GM21528 (cell line): ENCODE measurements around the gene GTPBP10.

Source experiments
- ATAC-seq: cut with Tn5 transposase; IDR thresholded peaks from one replicate; pipeline ENCODE4 v1.9.1; 2021; ENCODE audit warnings: mild to moderate bottlenecking, moderate library complexity; ENCODE audit not compliant: unreplicated experiment, low FRiP score

Gene GTPBP10

DNA sequence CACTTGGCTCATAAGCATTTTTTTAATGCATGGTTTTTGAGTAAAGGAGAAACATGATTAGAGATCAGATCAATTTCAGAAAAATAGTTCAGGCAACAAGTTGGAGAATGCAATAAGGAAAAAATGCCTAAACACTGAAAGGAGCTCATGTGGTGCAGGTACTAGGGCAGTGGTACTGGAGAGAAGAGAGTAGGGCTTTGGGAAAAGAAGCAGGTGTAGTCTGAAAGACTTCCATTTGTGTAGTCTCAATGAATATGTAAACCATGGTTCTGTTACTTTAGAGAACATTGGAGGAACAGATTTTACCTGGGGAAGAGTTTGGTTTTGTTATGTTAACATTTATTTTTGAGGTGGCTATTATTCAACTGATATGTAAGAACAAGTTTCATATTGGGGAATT is 5.5 kb downstream of the GTPBP10 start:
- ATAC-seq, result no peak

DNA sequence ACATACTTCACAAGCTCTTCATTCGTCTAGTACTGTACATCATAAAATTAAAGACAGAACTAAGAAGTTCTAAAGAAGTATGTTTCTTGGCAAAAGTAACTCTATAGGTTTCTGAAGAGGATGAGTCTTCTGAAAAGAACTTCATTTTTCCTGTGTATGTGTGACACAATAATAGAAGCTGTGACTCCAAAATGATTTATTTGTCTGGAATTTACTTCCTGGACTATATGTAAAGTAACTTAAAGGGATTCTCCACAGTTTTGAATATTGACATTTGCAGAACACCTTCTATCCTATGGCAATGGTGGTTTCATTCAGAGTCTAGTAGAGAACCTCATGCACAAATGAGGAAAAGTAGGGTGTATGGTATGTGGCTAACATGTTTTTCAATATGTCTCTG is 36.9 kb downstream of the GTPBP10 start:
- no peak for ATAC-seq

DNA sequence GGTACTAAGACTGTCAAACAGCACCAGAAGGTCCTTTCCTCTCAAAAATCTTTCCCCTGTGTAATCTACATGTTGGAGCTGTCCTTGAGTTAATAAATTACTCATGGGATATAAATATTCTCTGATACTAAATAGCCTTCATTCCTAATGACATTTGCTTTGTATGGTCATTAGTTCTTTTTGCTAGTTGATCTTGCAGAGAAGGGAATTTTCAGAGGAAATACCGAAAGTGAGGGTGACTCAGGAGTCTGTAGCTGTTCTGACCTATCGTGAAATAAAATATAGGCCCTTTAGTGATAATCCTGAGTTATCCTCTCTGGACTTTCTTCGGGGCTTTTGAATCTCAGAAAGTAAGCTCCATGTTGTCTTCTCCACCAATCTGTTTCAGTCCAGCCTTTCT is 37.3 kb downstream of the GTPBP10 start:
- ATAC-seq, result no peak

DNA sequence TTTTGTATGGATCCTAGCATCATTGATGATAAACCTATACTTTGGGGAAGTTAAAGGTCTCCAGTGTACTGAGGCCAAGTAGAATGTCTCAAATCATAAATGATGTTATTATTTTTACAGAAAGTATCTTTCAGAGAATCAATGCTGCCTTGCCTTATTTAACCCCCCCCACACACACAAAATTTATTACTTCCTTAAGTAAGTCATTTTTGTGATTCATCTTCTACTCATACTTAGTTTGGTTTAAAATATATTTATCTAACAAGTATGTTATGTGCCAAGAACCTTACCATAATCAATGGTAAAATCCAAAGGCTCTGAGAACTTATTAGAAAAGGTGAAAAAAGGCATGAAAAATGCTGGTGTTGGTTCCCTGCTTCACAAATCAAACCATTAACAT is 37.9 kb downstream of the GTPBP10 start:
- no peak for ATAC-seq

DNA sequence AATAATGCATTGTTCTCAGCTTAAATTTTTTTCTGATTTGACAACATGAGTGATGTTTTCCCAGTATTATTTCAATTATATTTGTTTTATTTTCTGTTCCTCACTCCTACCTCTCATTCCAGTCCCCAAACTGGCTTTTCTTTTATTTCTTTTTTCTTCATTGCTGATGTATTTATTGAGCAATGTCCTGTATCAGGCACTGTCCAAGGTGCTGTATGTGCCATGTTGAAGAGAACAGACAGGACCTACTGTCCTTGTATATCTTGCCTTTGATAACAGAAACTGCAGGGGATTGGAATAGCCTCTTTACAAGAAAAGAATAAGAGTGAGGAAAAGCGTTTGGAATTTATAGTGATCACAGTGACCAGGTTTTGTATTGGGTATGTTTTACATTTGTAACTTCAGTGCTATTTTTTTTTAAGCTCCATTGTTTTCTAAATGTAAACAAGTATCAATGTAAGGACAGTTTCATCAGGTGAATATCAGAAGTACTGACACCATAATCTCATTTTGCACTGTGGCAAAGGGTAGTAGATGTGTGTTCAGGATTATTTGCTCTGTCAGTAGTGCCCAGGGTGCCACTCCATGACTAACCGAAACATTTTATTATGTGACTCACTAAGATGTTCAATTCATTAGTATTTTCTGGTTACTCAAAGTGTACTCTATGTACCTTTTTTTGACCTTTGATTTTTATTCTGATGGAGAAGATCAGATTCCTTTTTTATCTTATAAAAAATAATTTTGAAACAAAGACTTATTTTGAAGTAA is 41.1 kb downstream of the GTPBP10 start:
- ATAC-seq, result no peak

DNA sequence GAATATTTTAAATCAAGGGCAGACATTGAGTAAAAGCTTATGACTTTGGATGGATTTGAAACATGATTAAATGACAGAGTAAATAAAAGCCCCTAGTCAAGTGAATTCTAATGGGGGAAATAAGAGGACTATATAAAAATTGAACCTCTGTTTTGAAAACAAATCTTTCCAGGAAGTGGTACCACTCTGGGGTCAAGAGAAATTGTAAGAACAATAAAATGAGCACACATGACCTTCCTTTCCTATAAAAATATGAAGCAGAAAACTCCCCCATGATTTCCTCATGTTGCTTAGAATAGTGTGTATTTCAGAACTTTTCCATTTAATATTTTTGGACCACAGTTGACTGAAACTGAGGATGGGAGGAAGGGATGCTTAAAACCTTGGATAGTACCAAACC is 44.4 kb downstream of the GTPBP10 start:
- ATAC-seq, result no peak

DNA sequence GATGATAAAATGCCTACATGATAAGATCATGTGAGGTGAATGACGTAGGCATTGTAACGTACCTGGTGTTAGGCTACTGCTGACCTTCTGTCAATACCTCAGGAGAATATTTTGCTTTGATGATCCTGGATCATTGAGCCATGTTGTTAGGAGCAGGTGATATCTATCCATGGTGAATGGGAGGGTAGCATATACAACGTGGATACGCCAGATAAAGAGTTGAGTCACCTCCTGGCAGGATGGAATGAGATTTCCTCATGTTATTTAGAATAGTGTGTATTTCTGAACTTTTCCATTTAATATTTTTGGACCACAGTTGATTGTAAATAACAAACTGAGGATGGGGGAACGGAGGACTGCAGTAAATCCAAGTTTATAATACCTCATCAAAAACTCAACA is 45.0 kb downstream of the GTPBP10 start:
- ATAC-seq, result no peak

DNA sequence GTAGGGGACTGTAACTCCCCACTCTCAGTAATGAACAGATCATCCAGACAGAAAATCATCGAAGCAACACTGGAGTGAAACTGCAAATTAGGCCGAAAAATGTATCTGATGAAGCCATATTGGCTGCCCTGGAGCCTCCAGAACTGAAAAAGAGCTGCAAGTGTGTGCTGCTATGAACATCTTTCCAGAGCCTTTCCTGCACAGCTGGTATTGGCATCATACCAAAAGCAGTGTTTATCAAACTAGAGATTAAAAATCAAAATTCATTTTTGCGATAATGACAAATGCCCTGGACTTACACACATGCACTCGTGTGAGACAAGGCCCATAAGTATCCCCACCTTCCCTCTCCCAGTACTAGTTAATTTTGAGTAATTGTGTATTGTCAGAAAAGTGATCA is 49.9 kb downstream of the GTPBP10 start:
- ATAC-seq, result no peak

DNA sequence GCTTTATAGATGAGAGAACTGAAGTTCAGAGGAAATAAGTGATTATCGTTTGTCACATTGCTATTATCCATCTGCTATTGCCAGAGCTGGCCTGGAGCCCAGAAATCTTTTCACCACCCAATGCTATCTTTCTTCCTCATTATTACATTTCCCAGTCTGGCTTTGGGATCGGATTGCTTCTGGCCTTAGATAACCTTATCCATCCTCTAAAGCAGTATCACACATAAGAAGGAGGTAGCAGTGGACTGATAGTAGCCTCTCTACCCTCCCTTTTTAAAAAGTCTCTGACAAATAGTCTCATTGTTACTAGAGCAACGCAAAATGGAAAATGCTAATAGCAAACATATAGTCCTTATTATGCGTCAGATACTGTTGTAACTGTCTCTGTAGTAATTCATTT is 55.5 kb downstream of the GTPBP10 start:
- ATAC-seq, result no peak

DNA sequence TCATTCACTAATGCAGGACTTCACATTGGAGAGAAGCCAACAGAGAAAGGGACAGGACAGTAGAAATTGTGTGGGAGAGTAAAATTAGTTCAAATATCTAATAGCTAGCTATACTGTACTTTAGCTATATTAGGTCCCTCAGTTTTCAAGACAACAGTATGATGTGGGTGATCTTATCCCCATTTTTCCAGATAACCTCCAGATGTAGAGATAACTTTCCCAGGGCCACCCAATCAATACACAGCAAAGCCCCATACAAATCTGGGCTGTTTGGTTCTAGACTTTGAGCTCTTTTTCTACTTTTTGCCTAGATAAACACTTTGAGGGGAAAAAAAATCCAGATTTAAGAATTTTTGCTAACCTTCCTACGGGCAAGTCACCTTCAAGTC is 56.3 kb downstream of the GTPBP10 start:
- ATAC-seq, result no peak

DNA sequence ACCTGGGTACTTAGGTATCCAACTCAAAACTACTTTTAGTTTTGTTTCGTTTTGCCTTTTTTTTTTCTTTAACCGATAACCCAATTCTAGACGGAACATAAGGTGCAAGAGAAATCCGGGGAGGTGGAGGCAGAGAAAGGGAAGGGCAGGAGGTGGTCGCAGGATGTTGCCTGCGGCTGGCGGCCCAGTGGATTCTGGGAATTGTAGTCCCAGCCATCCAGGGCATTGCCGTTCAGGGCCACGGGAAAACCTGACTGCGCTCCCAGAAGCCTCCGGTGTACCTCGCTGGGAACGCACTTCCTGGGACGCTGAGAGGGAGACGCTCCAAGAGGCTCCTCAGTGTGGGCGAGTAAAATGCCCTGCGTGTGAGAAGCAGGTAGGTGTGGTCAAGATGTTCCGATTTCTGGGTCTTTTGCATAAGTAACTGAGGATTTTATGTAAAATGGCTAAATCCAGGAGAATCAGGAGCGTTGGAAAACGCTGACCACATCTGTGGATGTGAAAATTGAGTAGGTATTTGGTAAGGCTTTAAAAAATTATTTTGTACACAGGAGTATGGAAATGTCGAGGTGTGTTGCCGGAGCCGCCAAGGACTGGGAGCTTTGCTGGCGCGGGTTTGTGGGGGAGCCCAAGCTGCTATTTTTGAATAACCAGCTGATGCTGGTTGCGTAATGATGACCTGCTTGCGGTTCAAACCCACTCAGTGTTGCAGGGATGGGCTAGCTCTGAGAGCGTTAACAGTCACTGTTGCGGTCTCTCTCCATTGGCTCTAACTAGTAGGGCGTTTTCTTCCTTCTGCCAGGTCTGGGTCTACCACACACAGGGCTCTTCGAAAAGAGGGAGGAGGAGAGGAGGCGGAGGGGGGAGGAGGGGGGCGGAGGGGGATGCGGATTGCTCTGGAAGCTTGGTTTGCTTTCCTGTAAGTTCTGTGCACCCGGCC is 56.9 kb downstream of the GTPBP10 start, which contains the start of gene CLDN12:
Gene CLDN12 (plus strand): TSS at position 288 of the 940 bp plus-strand sequence. CDS start 9,216 bp downstream, outside the sequence.
- peak; percentile 97 for ATAC-seq

DNA sequence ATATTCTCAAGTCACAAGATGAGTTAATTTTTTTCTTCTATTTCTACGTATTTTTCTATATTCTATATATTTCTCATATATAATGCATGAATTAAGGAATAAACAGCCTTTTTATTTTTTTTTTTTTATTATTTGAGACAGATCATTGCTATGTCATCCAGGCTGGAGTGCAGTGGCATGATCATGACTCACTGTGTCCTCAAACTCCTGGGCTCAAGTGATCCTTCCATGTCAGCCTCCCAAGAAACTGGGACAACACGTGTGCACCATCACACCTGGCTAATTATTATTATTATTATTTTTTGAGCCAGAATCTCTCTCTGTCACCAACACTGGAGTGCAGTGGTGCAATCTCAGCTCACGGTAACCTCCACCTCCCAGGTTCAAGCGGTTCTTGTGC is 58.3 kb downstream of the GTPBP10 start:
- no peak for ATAC-seq

DNA sequence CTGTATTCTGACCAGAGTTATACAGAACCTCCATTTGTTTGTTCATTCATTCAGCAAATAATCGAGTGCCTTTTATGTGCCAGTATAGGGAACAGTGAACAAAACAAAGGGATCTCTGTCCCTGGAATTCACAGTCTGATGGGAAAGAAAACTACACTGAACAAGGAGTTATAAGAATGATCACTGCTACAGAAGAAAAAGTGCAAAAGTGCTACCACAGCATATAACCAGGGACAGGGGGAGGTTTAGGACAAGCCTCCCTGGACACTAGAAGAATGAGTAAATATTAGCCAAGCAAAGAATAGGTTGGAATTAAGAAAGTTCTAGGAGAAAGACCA is 60.9 kb downstream of the GTPBP10 start:
- ATAC-seq, result no peak

DNA sequence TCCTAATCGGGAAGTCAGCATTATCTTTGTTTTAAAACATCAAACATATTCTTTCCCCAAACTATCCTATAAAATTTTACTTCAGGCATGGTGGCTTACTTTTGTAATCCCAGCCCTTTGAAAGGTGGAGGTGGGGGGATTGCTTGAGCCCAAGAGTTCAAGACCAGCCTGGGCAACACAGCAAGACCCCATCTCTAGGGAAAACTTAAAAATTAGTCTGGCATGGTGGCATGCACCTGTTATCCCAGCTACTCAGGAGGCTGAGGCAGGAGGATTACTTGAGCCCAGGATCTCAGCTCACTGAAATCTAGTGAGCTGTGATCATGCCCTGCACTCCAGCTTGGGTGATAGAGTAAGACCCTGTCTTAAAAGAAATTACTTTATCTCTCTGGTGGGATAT is 61.6 kb downstream of the GTPBP10 start:
- ATAC-seq, result no peak

DNA sequence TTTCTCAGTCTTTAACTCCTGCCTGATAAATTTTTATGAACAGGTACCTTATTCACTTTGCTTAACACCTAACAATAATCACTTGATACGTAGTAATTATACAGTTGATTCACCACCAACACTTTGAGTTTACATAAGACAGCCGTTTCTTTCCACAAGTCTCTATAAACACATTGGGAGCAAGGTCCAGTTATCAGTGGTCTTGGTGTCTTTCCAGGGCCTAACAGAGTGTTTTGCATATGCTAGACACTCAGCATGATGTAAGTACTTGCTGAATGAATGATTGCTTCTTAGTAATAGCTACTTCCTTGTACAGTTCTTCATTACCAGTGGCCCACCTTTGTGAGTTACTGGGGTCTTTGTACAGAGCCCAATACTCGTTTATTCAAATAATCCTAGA is 63.2 kb downstream of the GTPBP10 start:
- no peak for ATAC-seq

DNA sequence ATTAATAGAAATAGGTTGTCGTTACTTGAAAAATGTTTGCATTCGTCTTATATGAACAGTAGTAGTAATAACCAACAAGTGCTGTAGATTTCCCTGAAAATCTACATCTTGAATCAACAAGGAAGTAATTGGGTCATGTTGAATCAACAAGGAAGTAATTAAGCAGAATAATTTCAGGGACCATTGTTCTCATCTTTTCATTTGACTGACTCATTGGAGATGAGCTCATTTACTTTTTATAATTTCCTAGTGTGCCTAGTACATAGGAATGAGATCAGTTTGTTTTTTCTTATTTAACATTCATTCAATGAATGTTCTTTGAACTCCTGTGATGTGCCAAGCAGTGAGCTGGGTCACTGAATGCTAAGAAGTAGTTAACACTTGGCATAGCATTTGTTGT is 65.0 kb downstream of the GTPBP10 start:
- ATAC-seq, result no peak

DNA sequence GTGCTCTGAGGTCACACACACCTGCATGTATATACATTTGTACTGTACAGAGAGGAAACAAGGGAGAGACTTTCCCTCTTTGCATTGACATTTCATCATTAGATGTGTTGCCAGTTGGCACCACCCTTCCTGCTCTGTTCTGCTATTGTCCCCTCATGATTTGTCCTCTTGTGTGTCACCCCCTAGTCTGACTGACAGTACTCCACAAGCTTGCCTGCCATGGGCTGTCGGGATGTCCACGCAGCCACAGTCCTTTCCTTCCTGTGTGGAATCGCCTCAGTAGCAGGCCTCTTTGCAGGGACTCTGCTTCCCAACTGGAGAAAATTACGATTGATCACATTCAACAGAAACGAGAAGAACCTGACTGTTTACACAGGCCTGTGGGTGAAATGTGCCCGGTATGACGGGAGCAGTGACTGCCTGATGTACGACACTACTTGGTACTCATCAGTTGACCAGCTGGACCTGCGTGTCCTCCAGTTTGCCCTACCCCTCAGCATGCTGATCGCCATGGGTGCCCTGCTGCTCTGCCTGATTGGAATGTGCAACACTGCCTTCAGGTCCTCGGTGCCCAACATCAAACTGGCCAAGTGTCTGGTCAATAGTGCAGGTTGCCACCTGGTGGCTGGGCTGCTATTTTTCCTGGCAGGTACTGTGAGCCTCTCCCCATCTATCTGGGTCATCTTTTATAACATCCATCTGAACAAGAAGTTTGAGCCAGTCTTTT is 66.1 kb downstream of the GTPBP10 start:
- no peak for ATAC-seq

DNA sequence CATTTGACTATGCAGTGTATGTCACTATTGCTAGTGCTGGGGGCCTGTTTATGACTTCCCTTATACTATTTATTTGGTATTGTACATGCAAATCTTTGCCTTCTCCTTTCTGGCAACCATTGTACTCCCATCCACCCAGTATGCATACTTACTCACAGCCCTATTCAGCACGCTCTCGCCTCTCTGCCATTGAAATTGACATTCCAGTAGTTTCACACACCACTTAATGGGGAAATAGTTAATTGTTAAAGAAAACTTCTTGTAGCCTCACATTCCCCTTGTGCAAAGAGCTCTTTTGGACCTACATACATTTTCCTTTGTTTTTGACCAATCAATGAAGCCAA is 66.6 kb downstream of the GTPBP10 start:
- ATAC-seq, result no peak

DNA sequence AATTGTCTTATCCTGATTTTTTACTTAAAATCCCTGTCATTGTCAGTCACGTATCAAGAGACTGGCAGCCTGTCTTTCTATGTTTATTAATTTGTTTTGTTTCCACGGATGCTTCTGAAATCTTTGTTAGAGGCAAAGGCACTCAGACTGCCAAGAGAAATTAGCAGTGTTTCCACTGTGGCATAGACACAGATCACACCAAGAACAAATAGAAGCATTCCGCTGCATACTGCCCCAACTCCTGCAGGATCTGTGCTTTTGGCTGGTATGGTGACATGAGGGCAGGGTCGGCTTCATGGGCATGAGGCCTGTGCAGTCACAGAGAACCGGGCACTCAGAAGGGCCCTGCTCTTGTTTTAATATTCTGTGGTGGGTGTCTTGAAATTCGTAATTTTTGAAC is 75.1 kb downstream of the GTPBP10 start:
- no peak for ATAC-seq

DNA sequence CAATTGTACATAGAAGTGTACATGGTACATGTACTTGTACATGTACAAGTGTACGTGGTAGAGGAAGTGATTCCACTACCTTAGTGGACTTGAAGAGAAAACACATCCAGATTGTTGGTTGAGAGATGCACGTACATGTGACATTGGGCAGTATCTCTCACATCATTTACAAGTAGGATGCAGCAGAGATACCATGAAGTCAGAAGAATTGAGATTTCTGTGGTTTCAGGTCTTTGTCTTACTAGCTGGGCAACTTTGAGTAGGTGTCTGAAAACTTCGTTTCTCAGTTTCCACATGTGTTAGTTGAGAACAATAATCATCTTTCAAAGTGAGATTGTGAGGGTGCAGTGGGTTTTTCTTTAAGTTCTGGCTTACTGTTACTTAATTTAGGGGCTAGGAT is 78.2 kb downstream of the GTPBP10 start:
- peak; percentile 92 for ATAC-seq

DNA sequence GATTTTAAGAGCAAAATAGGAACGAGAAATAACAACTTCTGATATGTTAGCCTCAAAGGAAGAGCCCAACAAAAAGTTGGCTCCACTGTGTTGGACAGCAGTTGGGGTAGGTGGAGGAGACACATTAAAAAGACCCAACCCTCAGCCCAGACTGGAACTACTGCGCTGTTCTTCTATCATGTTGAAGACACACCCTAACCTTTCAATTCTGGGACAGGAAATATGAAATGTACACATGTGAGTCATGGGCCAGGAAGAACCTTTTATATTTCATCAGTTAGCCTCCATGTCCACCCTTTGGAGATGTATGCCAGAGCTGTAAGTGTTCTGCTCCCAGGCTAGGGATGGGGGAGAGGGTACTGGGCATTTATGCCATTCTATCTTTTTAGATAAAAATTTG is 78.9 kb downstream of the GTPBP10 start:
- ATAC-seq, result no peak
